ENCODE measurements around the gene CYB561.

The CYB561 gene

GRCh38 chr17:63423963-63424362 lies 22.1 kb downstream of the CYB561 start:
- Histone ChIP-seq H3K4me1 (ENCODE audit: control insufficient read depth, insufficient read depth, low read length) (no peaks in the 10 kb centered on the region), H3K9me3 (ENCODE audit: control insufficient read depth, low read length) (no peaks in the 10 kb centered on the region), H3K36me3 (ENCODE audit: control insufficient read depth, insufficient read depth, low read length) (peaks cover 10% of the 10 kb centered on the region), H3K4me3 (ENCODE audit: insufficient read depth, low read depth, low read length) (no peak overlapping the region), H3K27ac (ENCODE audit: insufficient read depth, low read depth, low read length, poor library complexity, severe bottlenecking) (no peak overlapping the region), H3K27me3 (ENCODE audit: control insufficient read depth, insufficient read depth, low read length, poor library complexity, severe bottlenecking) (no peaks in the 10 kb centered on the region)
- WGBS, 2 experiments: 91 to 94% methylated on average over 7 of the region's 7 CpGs

- Histone ChIP-seq H3K9me3 (ENCODE audit: control insufficient read depth, low read length) (no peaks in the 10 kb centered on the region), H3K27ac (ENCODE audit: insufficient read depth, low read depth, low read length, poor library complexity, severe bottlenecking) (no peak overlapping the region), H3K4me3 (ENCODE audit: insufficient read depth, low read depth, low read length) (no peak overlapping the region), H3K36me3 (ENCODE audit: control insufficient read depth, insufficient read depth, low read length) (peaks cover 10% of the 10 kb centered on the region), H3K27me3 (ENCODE audit: control insufficient read depth, insufficient read depth, low read length, poor library complexity, severe bottlenecking) (no peaks in the 10 kb centered on the region), H3K4me1 (ENCODE audit: control insufficient read depth, insufficient read depth, low read length) (no peaks in the 10 kb centered on the region)
- 91 to 93% methylated on average over 11 of the region's 11 CpGs for whole genome bisulfite sequencing, 2 experiments
Measured at GRCh38 chr17:63423251-63423950, 22.7 kb downstream of the CYB561 start.

GRCh38 chr17:63421681-63422645 lies 24.1 kb downstream of the CYB561 start:
- no peak overlapping the region for H3K27ac ChIP-seq (ENCODE audit: insufficient read depth, low read depth, low read length, poor library complexity, severe bottlenecking)
- peaks cover 10% of the 10 kb centered on the region for H3K36me3 ChIP-seq (ENCODE audit: control insufficient read depth, insufficient read depth, low read length)
- no peaks in the 10 kb centered on the region for H3K27me3 ChIP-seq (ENCODE audit: control insufficient read depth, insufficient read depth, low read length, poor library complexity, severe bottlenecking)
- H3K9me3 ChIP-seq (ENCODE audit: control insufficient read depth, low read length): no peaks in the 10 kb centered on the region
- no peaks in the 10 kb centered on the region for H3K4me1 ChIP-seq (ENCODE audit: control insufficient read depth, insufficient read depth, low read length)
- WGBS, 2 experiments: 92 to 94% methylated on average over 25 of the region's 25 CpGs
- no peak overlapping the region for H3K4me3 ChIP-seq (ENCODE audit: insufficient read depth, low read depth, low read length)

GRCh38 chr17:63420868-63421680 lies 25.0 kb downstream of the CYB561 start:
- Histone ChIP-seq H3K27ac (ENCODE audit: insufficient read depth, low read depth, low read length, poor library complexity, severe bottlenecking) (no peak overlapping the region), H3K27me3 (ENCODE audit: control insufficient read depth, insufficient read depth, low read length, poor library complexity, severe bottlenecking) (no peaks in the 10 kb centered on the region), H3K4me3 (ENCODE audit: insufficient read depth, low read depth, low read length) (no peak overlapping the region), H3K9me3 (ENCODE audit: control insufficient read depth, low read length) (no peaks in the 10 kb centered on the region), H3K36me3 (ENCODE audit: control insufficient read depth, insufficient read depth, low read length) (peaks cover 10% of the 10 kb centered on the region), H3K4me1 (ENCODE audit: control insufficient read depth, insufficient read depth, low read length) (no peaks in the 10 kb centered on the region)
- WGBS, 2 experiments: 94 to 95% methylated on average over 25 of the region's 25 CpGs

- no peak overlapping the region for H3K4me3 ChIP-seq (ENCODE audit: insufficient read depth, low read depth, low read length)
- no peaks in the 10 kb centered on the region for H3K4me1 ChIP-seq (ENCODE audit: control insufficient read depth, insufficient read depth, low read length)
- WGBS, 2 experiments: 93 to 95% methylated on average over 23 of the region's 23 CpGs
- peaks cover 10% of the 10 kb centered on the region for H3K36me3 ChIP-seq (ENCODE audit: control insufficient read depth, insufficient read depth, low read length)
- H3K27ac ChIP-seq (ENCODE audit: insufficient read depth, low read depth, low read length, poor library complexity, severe bottlenecking): no peak overlapping the region
- no peaks in the 10 kb centered on the region for H3K27me3 ChIP-seq (ENCODE audit: control insufficient read depth, insufficient read depth, low read length, poor library complexity, severe bottlenecking)
- no peaks in the 10 kb centered on the region for H3K9me3 ChIP-seq (ENCODE audit: control insufficient read depth, low read length)
Measured at GRCh38 chr17:63419949-63420867, 25.9 kb downstream of the CYB561 start.

- Histone ChIP-seq H3K4me3 (ENCODE audit: insufficient read depth, low read depth, low read length) (no peak overlapping the region), H3K27ac (ENCODE audit: insufficient read depth, low read depth, low read length, poor library complexity, severe bottlenecking) (no peak overlapping the region), H3K9me3 (ENCODE audit: control insufficient read depth, low read length) (no peaks in the 10 kb centered on the region), H3K4me1 (ENCODE audit: control insufficient read depth, insufficient read depth, low read length) (no peaks in the 10 kb centered on the region), H3K27me3 (ENCODE audit: control insufficient read depth, insufficient read depth, low read length, poor library complexity, severe bottlenecking) (no peaks in the 10 kb centered on the region), H3K36me3 (ENCODE audit: control insufficient read depth, insufficient read depth, low read length) (peaks cover 10% of the 10 kb centered on the region)
- 95 to 96% methylated on average over 2 of the region's 2 CpGs for WGBS, 2 experiments
Measured at GRCh38 chr17:63419398-63419797, 26.7 kb downstream of the CYB561 start.

- Histone ChIP-seq H3K4me3 (ENCODE audit: insufficient read depth, low read depth, low read length) (no peak overlapping the region), H3K27me3 (ENCODE audit: control insufficient read depth, insufficient read depth, low read length, poor library complexity, severe bottlenecking) (no peaks in the 10 kb centered on the region), H3K9me3 (ENCODE audit: control insufficient read depth, low read length) (no peaks in the 10 kb centered on the region), H3K36me3 (ENCODE audit: control insufficient read depth, insufficient read depth, low read length) (peaks cover 10% of the 10 kb centered on the region), H3K27ac (ENCODE audit: insufficient read depth, low read depth, low read length, poor library complexity, severe bottlenecking) (no peak overlapping the region), H3K4me1 (ENCODE audit: control insufficient read depth, insufficient read depth, low read length) (no peaks in the 10 kb centered on the region)
- 89 to 90% methylated on average over 8 of the region's 8 CpGs for WGBS, 2 experiments
Measured at GRCh38 chr17:63418540-63418939, 27.6 kb downstream of the CYB561 start.

- Histone ChIP-seq H3K36me3 (ENCODE audit: control insufficient read depth, insufficient read depth, low read length) (no peaks in the 10 kb centered on the region), H3K4me1 (ENCODE audit: control insufficient read depth, insufficient read depth, low read length) (no peaks in the 10 kb centered on the region), H3K4me3 (ENCODE audit: insufficient read depth, low read depth, low read length) (no peak overlapping the region), H3K27me3 (ENCODE audit: control insufficient read depth, insufficient read depth, low read length, poor library complexity, severe bottlenecking) (no peaks in the 10 kb centered on the region), H3K27ac (ENCODE audit: insufficient read depth, low read depth, low read length, poor library complexity, severe bottlenecking) (no peak overlapping the region), H3K9me3 (ENCODE audit: control insufficient read depth, low read length) (no peaks in the 10 kb centered on the region)
- WGBS, 2 experiments: 95 to 97% methylated on average over 4 of the region's 4 CpGs
Measured at GRCh38 chr17:63414222-63414621, 31.9 kb downstream of the CYB561 start.

- no peak overlapping the region for H3K27ac ChIP-seq (ENCODE audit: insufficient read depth, low read depth, low read length, poor library complexity, severe bottlenecking)
- H3K4me1 ChIP-seq (ENCODE audit: control insufficient read depth, insufficient read depth, low read length): no peaks in the 10 kb centered on the region
- H3K9me3 ChIP-seq (ENCODE audit: control insufficient read depth, low read length): no peaks in the 10 kb centered on the region
- H3K27me3 ChIP-seq (ENCODE audit: control insufficient read depth, insufficient read depth, low read length, poor library complexity, severe bottlenecking): no peaks in the 10 kb centered on the region
- whole genome bisulfite sequencing, 2 experiments: 93% methylated on average over 3 of the region's 3 CpGs
- H3K36me3 ChIP-seq (ENCODE audit: control insufficient read depth, insufficient read depth, low read length): no peaks in the 10 kb centered on the region
- no peak overlapping the region for H3K4me3 ChIP-seq (ENCODE audit: insufficient read depth, low read depth, low read length)
Measured at GRCh38 chr17:63413128-63413527, 33.0 kb downstream of the CYB561 start.
